HepG2 (cell line): ENCODE measurements around the gene SPIRE1.

Source experiments
- EZH2 ChIP-seq: conservative IDR thresholded peaks from 2 replicates; pipeline ENCODE4 v1.6.1; 2012; ENCODE audit warnings: mild to moderate bottlenecking, low read depth, low read length, moderate library complexity
- RFXANK ChIP-seq: IDR thresholded peaks from 2 replicates; pipeline ENCODE4 v1.6.1; 2016
- SRSF9 ChIP-seq: fragments of 200-400 bp; formaldehyde crosslinking; IDR thresholded peaks from 2 replicates; pipeline ENCODE4 v1.6.1; 2018; ENCODE audit warnings: borderline replicate concordance, mild to moderate bottlenecking, low read depth, low read length; ENCODE audit not compliant: insufficient read depth, poor library complexity, severe bottlenecking
- ZNF629 ChIP-seq: sonication (generic); formaldehyde crosslinking; conservative IDR thresholded peaks from 2 replicates; pipeline ENCODE4 v1.5.0; 2020; ENCODE audit warnings: missing genetic modification reagents
- ZNF678 ChIP-seq: sonication (generic); formaldehyde crosslinking; IDR thresholded peaks from 2 replicates; pipeline ENCODE4 v1.4.0; 2020; ENCODE audit warnings: mild to moderate bottlenecking, missing genetic modification reagents
- TF ChIP-seq, protein P1 (sequence below): sonication (generic); formaldehyde crosslinking; IDR thresholded peaks from 2 replicates; pipeline ENCODE4 v1.5.0; 2020; ENCODE audit warnings: mild to moderate bottlenecking, missing genetic modification reagents, moderate library complexity
- TF ChIP-seq, protein P2 (sequence below): IDR thresholded peaks from 2 replicates; pipeline ENCODE4 v1.6.1; 2012; ENCODE audit warnings: low read length, improper control_type of control experiment

DNA sequence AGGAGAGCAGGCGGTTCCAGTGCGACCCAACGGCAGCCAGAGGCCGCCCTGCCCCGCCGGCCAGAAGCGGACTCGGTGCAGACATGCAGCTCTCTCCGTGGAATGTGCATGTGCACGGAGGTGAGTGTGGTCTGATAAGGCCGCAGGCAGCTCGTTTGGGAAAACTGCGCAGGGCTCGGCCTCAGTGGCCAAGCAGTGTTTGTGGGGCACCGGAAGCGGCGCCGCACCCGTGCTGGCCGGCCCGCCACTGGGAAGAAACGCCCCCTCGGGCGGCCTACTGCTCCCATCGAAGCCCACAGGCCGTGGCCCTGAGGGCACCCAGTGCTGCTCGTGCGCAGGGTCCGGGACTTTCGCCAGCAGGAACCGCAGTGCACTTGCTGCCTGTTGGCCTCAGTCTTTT is 225.0 kb downstream of the SPIRE1 start:
- TF ChIP-seq ZNF629, result no peak
- TF ChIP-seq RFXANK (CRISPR knock-in tag), result no peak
- TF ChIP-seq, protein P1, sequence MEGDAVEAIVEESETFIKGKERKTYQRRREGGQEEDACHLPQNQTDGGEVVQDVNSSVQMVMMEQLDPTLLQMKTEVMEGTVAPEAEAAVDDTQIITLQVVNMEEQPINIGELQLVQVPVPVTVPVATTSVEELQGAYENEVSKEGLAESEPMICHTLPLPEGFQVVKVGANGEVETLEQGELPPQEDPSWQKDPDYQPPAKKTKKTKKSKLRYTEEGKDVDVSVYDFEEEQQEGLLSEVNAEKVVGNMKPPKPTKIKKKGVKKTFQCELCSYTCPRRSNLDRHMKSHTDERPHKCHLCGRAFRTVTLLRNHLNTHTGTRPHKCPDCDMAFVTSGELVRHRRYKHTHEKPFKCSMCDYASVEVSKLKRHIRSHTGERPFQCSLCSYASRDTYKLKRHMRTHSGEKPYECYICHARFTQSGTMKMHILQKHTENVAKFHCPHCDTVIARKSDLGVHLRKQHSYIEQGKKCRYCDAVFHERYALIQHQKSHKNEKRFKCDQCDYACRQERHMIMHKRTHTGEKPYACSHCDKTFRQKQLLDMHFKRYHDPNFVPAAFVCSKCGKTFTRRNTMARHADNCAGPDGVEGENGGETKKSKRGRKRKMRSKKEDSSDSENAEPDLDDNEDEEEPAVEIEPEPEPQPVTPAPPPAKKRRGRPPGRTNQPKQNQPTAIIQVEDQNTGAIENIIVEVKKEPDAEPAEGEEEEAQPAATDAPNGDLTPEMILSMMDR (CRISPR knock-in tag), result no peak
- no peak for TF ChIP-seq EZH2
- TF ChIP-seq ZNF678, result no peak
- TF ChIP-seq SRSF9, result no peak
- TF ChIP-seq, protein P2, sequence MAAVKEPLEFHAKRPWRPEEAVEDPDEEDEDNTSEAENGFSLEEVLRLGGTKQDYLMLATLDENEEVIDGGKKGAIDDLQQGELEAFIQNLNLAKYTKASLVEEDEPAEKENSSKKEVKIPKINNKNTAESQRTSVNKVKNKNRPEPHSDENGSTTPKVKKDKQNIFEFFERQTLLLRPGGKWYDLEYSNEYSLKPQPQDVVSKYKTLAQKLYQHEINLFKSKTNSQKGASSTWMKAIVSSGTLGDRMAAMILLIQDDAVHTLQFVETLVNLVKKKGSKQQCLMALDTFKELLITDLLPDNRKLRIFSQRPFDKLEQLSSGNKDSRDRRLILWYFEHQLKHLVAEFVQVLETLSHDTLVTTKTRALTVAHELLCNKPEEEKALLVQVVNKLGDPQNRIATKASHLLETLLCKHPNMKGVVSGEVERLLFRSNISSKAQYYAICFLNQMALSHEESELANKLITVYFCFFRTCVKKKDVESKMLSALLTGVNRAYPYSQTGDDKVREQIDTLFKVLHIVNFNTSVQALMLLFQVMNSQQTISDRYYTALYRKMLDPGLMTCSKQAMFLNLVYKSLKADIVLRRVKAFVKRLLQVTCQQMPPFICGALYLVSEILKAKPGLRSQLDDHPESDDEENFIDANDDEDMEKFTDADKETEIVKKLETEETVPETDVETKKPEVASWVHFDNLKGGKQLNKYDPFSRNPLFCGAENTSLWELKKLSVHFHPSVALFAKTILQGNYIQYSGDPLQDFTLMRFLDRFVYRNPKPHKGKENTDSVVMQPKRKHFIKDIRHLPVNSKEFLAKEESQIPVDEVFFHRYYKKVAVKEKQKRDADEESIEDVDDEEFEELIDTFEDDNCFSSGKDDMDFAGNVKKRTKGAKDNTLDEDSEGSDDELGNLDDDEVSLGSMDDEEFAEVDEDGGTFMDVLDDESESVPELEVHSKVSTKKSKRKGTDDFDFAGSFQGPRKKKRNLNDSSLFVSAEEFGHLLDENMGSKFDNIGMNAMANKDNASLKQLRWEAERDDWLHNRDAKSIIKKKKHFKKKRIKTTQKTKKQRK, result no peak
